Stimulated activated naive B cell treated with anti-CD40 and anti-IgM and Interleukin-4, amounts not matched to agents 10 μg/mL and 1 μg/mL and 100 μg/mL, for 72 hours (primary cell): Measurements from ENCODE around the gene OR4F29.
"Not testable (repeated sequence)": the region's sequence is repeated elsewhere in the genome, so short reads cannot be mapped to it uniquely, and the experiment has no call there.

Experiments used
- ATAC-seq, 2 donors: fragments of 150-1000 bp; cut with Tn5 transposase; replicated peaks; 2 replicates each; pipeline ENCODE4 v1.10.0; 2021; ENCODE audit warnings: moderate library complexity in 1 of 2
- DNase-seq: peaks from one replicate; pipeline ENCODE4 v3.0.0; 2021
- H3K27ac Mint-ChIP-seq: one replicate; pipeline ENCODE4 v1.8.0; 2022; ENCODE audit warnings: mild to moderate bottlenecking, mixed read lengths
- H3K27me3 Mint-ChIP-seq, 2 donors: one replicate each; pipeline ENCODE4 v1.8.0; 2022; ENCODE audit warnings: mixed read lengths in 2 of 2
- H3K36me3 Mint-ChIP-seq, 2 donors: one replicate each; pipeline ENCODE4 v1.8.0; 2022; ENCODE audit warnings: mixed read lengths in 2 of 2, mild to moderate bottlenecking in 1 of 2
- H3K4me1 Mint-ChIP-seq, 2 donors: one replicate each; pipeline ENCODE4 v1.8.0; 2022; ENCODE audit warnings: mixed read lengths in 2 of 2, mild to moderate bottlenecking in 1 of 2
- H3K4me3 Mint-ChIP-seq, 2 donors: one replicate each; pipeline ENCODE4 v1.8.0; 2022; ENCODE audit warnings: mild to moderate bottlenecking in 2 of 2, mixed read lengths in 2 of 2, moderate library complexity in 1 of 2
- H3K9me3 Mint-ChIP-seq, 2 donors: one replicate each; pipeline ENCODE4 v1.8.0; 2022; ENCODE audit warnings: mixed read lengths in 2 of 2, mild to moderate bottlenecking in 1 of 2

Gene OR4F29

GRCh38 chr1:451578-451977 lies at the start of gene OR4F29:
TSS of gene OR4F29 (minus strand) at chr1:451678. CDS start at chr1:451678, 0 bp downstream.
- ATAC-seq, H3K36me3 Mint-ChIP-seq, H3K27me3 Mint-ChIP-seq, H3K9me3 Mint-ChIP-seq, H3K4me1 Mint-ChIP-seq, H3K4me3 Mint-ChIP-seq, DNase-seq, H3K27ac Mint-ChIP-seq: not testable (repeated sequence)
